ENCODE results near the gene RNF214. TPM values are rescaled to one million over a fixed set of nuclear protein-coding genes. Genes with fewer than 3 reads are reported as not detected.

RNF214 gene
- polyA plus RNA-seq, 3 donors, result 6.4 to 13.8 (median 7.8) TPM

DNA sequence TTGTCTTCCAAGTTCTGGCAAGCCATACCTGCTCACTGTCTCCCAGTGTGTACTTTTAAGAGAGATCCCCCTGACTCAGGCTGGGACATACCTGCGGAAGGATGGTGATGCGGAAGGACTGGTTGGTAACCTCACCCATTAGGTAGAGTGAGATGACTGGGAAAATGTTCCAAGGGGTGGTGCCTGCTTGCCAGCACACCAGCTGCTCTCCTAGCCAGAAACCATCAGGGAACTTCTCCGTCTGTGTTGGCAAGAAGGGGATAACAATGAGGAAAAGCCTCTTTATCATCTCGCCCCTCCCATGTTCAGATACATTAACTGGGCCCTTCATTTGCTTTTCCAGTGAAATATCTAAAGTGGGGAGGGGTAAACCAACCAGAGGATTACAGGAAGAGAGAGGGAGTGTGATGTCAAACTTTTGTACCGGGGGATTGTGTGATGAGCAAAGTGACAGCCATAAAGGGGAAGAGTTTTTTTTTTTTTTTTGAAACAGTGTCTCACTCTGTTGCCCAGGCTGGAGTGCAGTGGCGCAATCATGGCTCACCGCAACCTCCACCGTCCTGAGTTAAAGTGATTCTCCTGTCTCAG is 58.4 kb downstream of the RNF214 start, which contains the start of gene BACE1-AS:
Gene BACE1-AS, plus strand, starts transcription at position 538 of the 588 bp plus-strand sequence.
- Histone ChIP-seq H3K79me2 (ENCODE audit: insufficient read depth, low read length) (no peaks in the 10 kb centered on the region), H3K4me2 (replicated peaks; ENCODE audit: extremely low read depth, low read length, poor library complexity, severe bottlenecking) (no peak within 1 kb of the TSS), H3K27ac (ENCODE audit: low read depth in 1 of 2, low read length in 2 of 2) (no peak within 1 kb of the TSS), H3K36me3 (replicated peaks in 1 of 2; ENCODE audit: control insufficient read depth in 1 of 2, insufficient read depth in 2 of 2, low read length in 2 of 2) (peaks cover 33 to 67% of the 10 kb centered on the region in 2 donors), H3K9ac (ENCODE audit: insufficient read depth, low read length, poor library complexity, severe bottlenecking) (no peak within 1 kb of the TSS), H3K4me1 (ENCODE audit: control insufficient read depth in 1 of 2, insufficient read depth in 2 of 2, low read length in 2 of 2) (no peaks in the 10 kb centered on the region), H3K9me3 (replicated peaks in 1 of 2; ENCODE audit: control insufficient read depth in 1 of 2, insufficient read depth in 1 of 2, low read length in 2 of 2) (no peaks in the 10 kb centered on the region), H2AFZ (ENCODE audit: insufficient read depth, low read depth, low read length, poor library complexity, severe bottlenecking) (no peak within 1 kb of the TSS), H3K4me3 (replicated peaks in 1 of 3; ENCODE audit: low read depth in 2 of 3, low read length in 3 of 3) (no peak within 1 kb of the TSS), H3K27me3 (ENCODE audit: control insufficient read depth in 2 of 2, insufficient read depth in 2 of 2, low read length in 2 of 2) (no peaks in the 10 kb centered on the region), H4K20me1 (ENCODE audit: insufficient read depth, low read length) (no peaks in the 10 kb centered on the region)
- H3K36me3 Mint-ChIP-seq, result peaks cover 69 to 73% of the 10 kb centered on the region in 2 donors
- no CpG with 5 or more reads among the region's 8 CpGs for WGBS (ENCODE audit: insufficient coverage)
- H3K27ac Mint-ChIP-seq, result peak within 1 kb of the TSS in 4 of 7 donors; percentile 5 to 57 (median 33)
- peaks cover 0 to 4% (median 2%) of the 10 kb centered on the region in 3 donors for H3K27me3 Mint-ChIP-seq (ENCODE audit: low read depth in 3 of 3)
- no peak for DNase-seq
- no peaks in the 10 kb centered on the region for H3K9me3 Mint-ChIP-seq
- no peak within 1 kb of the TSS for H3K4me3 Mint-ChIP-seq
- peaks cover 6% of the 10 kb centered on the region for H3K4me1 Mint-ChIP-seq
- intact Hi-C loops (cut with micrococcal nuclease), result no loop called here
- TF ChIP-seq, protein P1, sequence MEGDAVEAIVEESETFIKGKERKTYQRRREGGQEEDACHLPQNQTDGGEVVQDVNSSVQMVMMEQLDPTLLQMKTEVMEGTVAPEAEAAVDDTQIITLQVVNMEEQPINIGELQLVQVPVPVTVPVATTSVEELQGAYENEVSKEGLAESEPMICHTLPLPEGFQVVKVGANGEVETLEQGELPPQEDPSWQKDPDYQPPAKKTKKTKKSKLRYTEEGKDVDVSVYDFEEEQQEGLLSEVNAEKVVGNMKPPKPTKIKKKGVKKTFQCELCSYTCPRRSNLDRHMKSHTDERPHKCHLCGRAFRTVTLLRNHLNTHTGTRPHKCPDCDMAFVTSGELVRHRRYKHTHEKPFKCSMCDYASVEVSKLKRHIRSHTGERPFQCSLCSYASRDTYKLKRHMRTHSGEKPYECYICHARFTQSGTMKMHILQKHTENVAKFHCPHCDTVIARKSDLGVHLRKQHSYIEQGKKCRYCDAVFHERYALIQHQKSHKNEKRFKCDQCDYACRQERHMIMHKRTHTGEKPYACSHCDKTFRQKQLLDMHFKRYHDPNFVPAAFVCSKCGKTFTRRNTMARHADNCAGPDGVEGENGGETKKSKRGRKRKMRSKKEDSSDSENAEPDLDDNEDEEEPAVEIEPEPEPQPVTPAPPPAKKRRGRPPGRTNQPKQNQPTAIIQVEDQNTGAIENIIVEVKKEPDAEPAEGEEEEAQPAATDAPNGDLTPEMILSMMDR (IDR thresholded peaks at IDR 0.05), result no peak

DNA sequence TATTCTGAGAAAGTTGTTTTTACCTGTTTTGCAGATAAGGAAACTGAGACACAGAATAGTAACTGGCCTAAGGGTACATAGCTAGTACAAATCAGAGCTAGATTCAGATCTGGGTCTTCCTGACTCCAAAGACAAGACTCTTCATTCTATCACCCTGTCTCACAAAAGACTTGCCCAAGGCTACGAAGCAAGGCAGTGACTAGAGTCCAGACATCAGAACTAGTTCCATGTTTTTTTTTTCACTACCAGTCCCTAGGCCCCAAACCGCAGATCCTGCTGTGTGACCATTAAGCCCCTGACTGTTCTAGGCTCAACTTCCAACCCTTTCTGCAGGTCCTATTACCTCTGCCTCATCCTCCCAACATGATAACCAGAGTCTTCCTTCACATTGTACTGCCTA is 60.1 kb downstream of the RNF214 start:
- TF ChIP-seq, protein P1 (IDR thresholded peaks at IDR 0.05), result no peak
- H3K36me3 ChIP-seq (replicated peaks in 1 of 2; ENCODE audit: control insufficient read depth in 1 of 2, insufficient read depth in 2 of 2, low read length in 2 of 2), result peaks cover 30 to 51% of the 10 kb centered on the region in 2 donors
- DNase-seq, result no peak
- H3K9me3 ChIP-seq (replicated peaks in 1 of 2; ENCODE audit: control insufficient read depth in 1 of 2, insufficient read depth in 1 of 2, low read length in 2 of 2), result no peaks in the 10 kb centered on the region
- no peaks in the 10 kb centered on the region for H3K4me1 ChIP-seq (ENCODE audit: control insufficient read depth in 1 of 2, insufficient read depth in 2 of 2, low read length in 2 of 2)
- H3K4me3 Mint-ChIP-seq, result no peak overlapping the region
- H3K9me3 Mint-ChIP-seq, result no peaks in the 10 kb centered on the region
- no peaks in the 10 kb centered on the region for H3K27me3 ChIP-seq (ENCODE audit: control insufficient read depth in 2 of 2, insufficient read depth in 2 of 2, low read length in 2 of 2)
- peaks cover 6% of the 10 kb centered on the region for H3K4me1 Mint-ChIP-seq
- H3K27me3 Mint-ChIP-seq (ENCODE audit: low read depth in 3 of 3), result peaks cover 0 to 4% (median 3%) of the 10 kb centered on the region in 3 donors
- no peak overlapping the region for H3K4me2 ChIP-seq (replicated peaks; ENCODE audit: extremely low read depth, low read length, poor library complexity, severe bottlenecking)
- H3K9ac ChIP-seq (ENCODE audit: insufficient read depth, low read length, poor library complexity, severe bottlenecking), result no peak overlapping the region
- 100% methylated on average over 1 of the region's 2 CpGs for WGBS (ENCODE audit: insufficient coverage)
- no peak overlapping the region for H3K27ac Mint-ChIP-seq
- no peak overlapping the region for H2AFZ ChIP-seq (ENCODE audit: insufficient read depth, low read depth, low read length, poor library complexity, severe bottlenecking)
- H4K20me1 ChIP-seq (ENCODE audit: insufficient read depth, low read length), result no peaks in the 10 kb centered on the region
- H3K79me2 ChIP-seq (ENCODE audit: insufficient read depth, low read length), result no peaks in the 10 kb centered on the region
- peaks cover 56 to 61% of the 10 kb centered on the region in 2 donors for H3K36me3 Mint-ChIP-seq
- intact Hi-C loops (cut with micrococcal nuclease), result no loop called here
- H3K27ac ChIP-seq (ENCODE audit: low read depth in 1 of 2, low read length in 2 of 2), result no peak overlapping the region
- no peak overlapping the region for H3K4me3 ChIP-seq (replicated peaks in 1 of 3; ENCODE audit: low read depth in 2 of 3, low read length in 3 of 3)
